ENCODE data around the gene CLSTN2.

The CLSTN2 gene

GRCh38 chr3:140128217-140128616, 193.2 kb downstream of the CLSTN2 start:
- no peaks in the 10 kb centered on the region for H3K36me3 Mint-ChIP-seq (ENCODE audit: low read depth)
- H3K4me3 Mint-ChIP-seq = no peak overlapping the region
- H3K27me3 Mint-ChIP-seq (ENCODE audit: low read depth) = peaks cover 4% of the 10 kb centered on the region
- H3K4me1 Mint-ChIP-seq = peaks cover 5% of the 10 kb centered on the region
- TF ChIP-seq CTCF (IDR thresholded peaks at IDR 0.05; ENCODE audit: unreplicated experiment in 3 of 3) = no peak
- H3K27ac Mint-ChIP-seq = no peak overlapping the region
- H3K9me3 Mint-ChIP-seq = no peaks in the 10 kb centered on the region

- Mint-ChIP-seq H3K4me3 (no peak overlapping the region), H3K4me1 (peaks cover 5% of the 10 kb centered on the region), H3K36me3 (ENCODE audit: low read depth) (no peaks in the 10 kb centered on the region), H3K27me3 (ENCODE audit: low read depth) (peaks cover 4% of the 10 kb centered on the region), H3K9me3 (no peaks in the 10 kb centered on the region), H3K27ac (no peak overlapping the region)
- TF ChIP-seq CTCF (IDR thresholded peaks at IDR 0.05; ENCODE audit: unreplicated experiment in 3 of 3) = peak in 2 of 3 experiments; percentile 21 to 38
Observed at GRCh38 chr3:140128631-140129030, 193.6 kb downstream of the CLSTN2 start.

- H3K27me3 Mint-ChIP-seq (ENCODE audit: low read depth) = peaks cover 4% of the 10 kb centered on the region
- no peaks in the 10 kb centered on the region for H3K36me3 Mint-ChIP-seq (ENCODE audit: low read depth)
- H3K9me3 Mint-ChIP-seq = no peaks in the 10 kb centered on the region
- no peak overlapping the region for H3K4me3 Mint-ChIP-seq
- no peak overlapping the region for H3K27ac Mint-ChIP-seq
- H3K4me1 Mint-ChIP-seq = peaks cover 5% of the 10 kb centered on the region
- TF ChIP-seq CTCF (IDR thresholded peaks at IDR 0.05; ENCODE audit: unreplicated experiment in 3 of 3) = no peak
Observed at GRCh38 chr3:140129768-140130284, 194.8 kb downstream of the CLSTN2 start.

GRCh38 chr3:140131895-140132294, 196.9 kb downstream of the CLSTN2 start:
- peaks cover 5% of the 10 kb centered on the region for H3K4me1 Mint-ChIP-seq
- peaks cover 8% of the 10 kb centered on the region for H3K27me3 Mint-ChIP-seq (ENCODE audit: low read depth)
- TF ChIP-seq CTCF (IDR thresholded peaks at IDR 0.05; ENCODE audit: unreplicated experiment in 3 of 3) = no peak
- no peak overlapping the region for H3K4me3 Mint-ChIP-seq
- no peaks in the 10 kb centered on the region for H3K36me3 Mint-ChIP-seq (ENCODE audit: low read depth)
- H3K9me3 Mint-ChIP-seq = no peaks in the 10 kb centered on the region
- H3K27ac Mint-ChIP-seq = no peak overlapping the region

- H3K4me3 Mint-ChIP-seq = no peak overlapping the region
Observed at GRCh38 chr3:140134231-140134965, 199.4 kb downstream of the CLSTN2 start.

More at GRCh38 chr3:140134231-140134965, 199.4 kb downstream of the CLSTN2 start:
- Mint-ChIP-seq H3K4me1 (peaks cover 5% of the 10 kb centered on the region), H3K27me3 (ENCODE audit: low read depth) (peaks cover 9% of the 10 kb centered on the region), H3K36me3 (ENCODE audit: low read depth) (no peaks in the 10 kb centered on the region), H3K9me3 (no peaks in the 10 kb centered on the region), H3K27ac (no peak overlapping the region)
- TF ChIP-seq CTCF (IDR thresholded peaks at IDR 0.05; ENCODE audit: unreplicated experiment in 3 of 3) = no peak
